NT2/D1 (cell line): Measurements from ENCODE around the gene UGT2A1.

ENCODE experiments used
- SUZ12 ChIP-seq: IDR thresholded peaks from 2 replicates; pipeline ENCODE4 v1.6.1; 2011; ENCODE audit not compliant: insufficient read length, insufficient read depth; ENCODE audit errors: extremely low read depth
- YY1 ChIP-seq: IDR thresholded peaks from 2 replicates; pipeline ENCODE4 v1.6.1; 2011; ENCODE audit not compliant: insufficient read length, insufficient read depth
- ZNF274 ChIP-seq: IDR thresholded peaks from 2 replicates; pipeline ENCODE4 v1.6.1; 2011; ENCODE audit warnings: mild to moderate bottlenecking, low read depth, low read length

GRCh38 chr4:69640289-69640688 is 12.8 kb downstream of the UGT2A1 start:
- no peak for TF ChIP-seq ZNF274
- no peak for TF ChIP-seq SUZ12
- no peak for TF ChIP-seq YY1
